ENCODE data around the gene RAD51B.

GRCh38 chr14:68467425-68467824 is 647.8 kb downstream of the RAD51B start:
- TF ChIP-seq EZH2 (IDR thresholded peaks at IDR 0.05) (no peak), POLR2AphosphoS5 (IDR thresholded peaks at IDR 0.05; ENCODE audit: borderline replicate concordance, low read depth, low read length) (no peak), FOXP2 (optimal IDR thresholded peaks at IDR 0.05; ENCODE audit: control extremely low read depth, extremely low read length, insufficient read depth) (no peak)
